ENCODE results near the gene ENPP1. TPM values are rescaled to one million over a fixed set of nuclear protein-coding genes. Genes with fewer than 3 reads are reported as not detected.

Gene ENPP1
- total and polyA plus RNA-seq, 2 donors (not counting 1 experiment from before 2014, with no cell fraction given): 0.13 to 0.42 TPM

- ATAC-seq (ENCODE audit: low read depth) (no peak), DNase-seq (no peak)
- ChIA-PET CTCF (no interaction called here), POLR2A (no interaction called here)
- WGBS (ENCODE audit: insufficient coverage): 91% methylated on average over 6 of the region's 6 CpGs
- H3K9me3 ChIP-seq (ENCODE audit: control extremely low read depth in 1 of 3, control insufficient read depth in 2 of 3, insufficient read depth in 1 of 3, low read length in 2 of 3): no peaks in the 10 kb centered on the region
- no peaks in the 10 kb centered on the region for H3K9me3 Mint-ChIP-seq (ENCODE audit: insufficient read depth)
- H3K4me1 ChIP-seq (ENCODE audit: control insufficient read depth in 2 of 2, insufficient read depth in 2 of 2, low read length in 2 of 2): no peaks in the 10 kb centered on the region
- H3K27me3 Mint-ChIP-seq: peaks cover 12% of the 10 kb centered on the region
- H4K20me1 ChIP-seq (ENCODE audit: control insufficient read depth, insufficient read depth, low read length, poor library complexity, severe bottlenecking): no peaks in the 10 kb centered on the region
- H3K79me2 ChIP-seq (ENCODE audit: control insufficient read depth, insufficient read depth, low read length): no peaks in the 10 kb centered on the region
- intact Hi-C loops (cut with micrococcal nuclease): no loop called here
- H3K27me3 ChIP-seq (replicated peaks in 1 of 4; ENCODE audit: control extremely low read depth in 1 of 4, control insufficient read depth in 3 of 4, insufficient read depth in 4 of 4, low read length in 3 of 4): peaks cover 0 to 6% (median 1%) of the 10 kb centered on the region in 4 experiments
- H3K9ac ChIP-seq (ENCODE audit: low read length): no peak overlapping the region
- no peak overlapping the region for H2AFZ ChIP-seq (ENCODE audit: insufficient read depth, low read depth, low read length, poor library complexity, severe bottlenecking)
- H3K4me3 Mint-ChIP-seq: no peak overlapping the region
- H3K27ac Mint-ChIP-seq: no peak overlapping the region
- no peaks in the 10 kb centered on the region for H3K36me3 ChIP-seq (replicated peaks in 1 of 2; ENCODE audit: control extremely low read depth in 1 of 2, control insufficient read depth in 1 of 2, extremely low read depth in 1 of 2, insufficient read depth in 2 of 2, low read length in 1 of 2)
- no peak overlapping the region for H3K4me3 ChIP-seq (ENCODE audit: control extremely low read depth in 1 of 5, extremely low read depth in 1 of 5, insufficient read depth in 1 of 5, low read depth in 2 of 5, low read length in 4 of 5)
- H3K4me2 ChIP-seq (replicated peaks; ENCODE audit: low read depth, low read length, poor library complexity, severe bottlenecking): no peak overlapping the region
- TF ChIP-seq EZH2 (IDR thresholded peaks at IDR 0.05; ENCODE audit: borderline replicate concordance, insufficient read depth, low read depth, low read length, poor library complexity, severe bottlenecking) (no peak), CTCF (IDR thresholded peaks at IDR 0.05) (no peak)
- H3K4me1 Mint-ChIP-seq: no peaks in the 10 kb centered on the region
- no peak overlapping the region for H3K27ac ChIP-seq (ENCODE audit: low read length in 2 of 2)
Measured at GRCh38 chr6:131792091-131792496, 15.7 kb upstream of the ENPP1 start.

- TF ChIP-seq EZH2 (IDR thresholded peaks at IDR 0.05; ENCODE audit: borderline replicate concordance, insufficient read depth, low read depth, low read length, poor library complexity, severe bottlenecking) (no peak), CTCF (IDR thresholded peaks at IDR 0.05) (no peak)
- Histone ChIP-seq H3K4me3 (ENCODE audit: control extremely low read depth in 1 of 5, extremely low read depth in 1 of 5, insufficient read depth in 1 of 5, low read depth in 2 of 5, low read length in 4 of 5) (no peak overlapping the region), H3K79me2 (ENCODE audit: control insufficient read depth, insufficient read depth, low read length) (no peaks in the 10 kb centered on the region), H3K9me3 (ENCODE audit: control extremely low read depth in 1 of 3, control insufficient read depth in 2 of 3, insufficient read depth in 1 of 3, low read length in 2 of 3) (no peaks in the 10 kb centered on the region), H3K27ac (ENCODE audit: low read length in 2 of 2) (no peak overlapping the region), H4K20me1 (ENCODE audit: control insufficient read depth, insufficient read depth, low read length, poor library complexity, severe bottlenecking) (no peaks in the 10 kb centered on the region), H3K27me3 (replicated peaks in 1 of 4; ENCODE audit: control extremely low read depth in 1 of 4, control insufficient read depth in 3 of 4, insufficient read depth in 4 of 4, low read length in 3 of 4) (peaks cover 0 to 11% (median 6%) of the 10 kb centered on the region in 4 experiments), H3K4me1 (ENCODE audit: control insufficient read depth in 2 of 2, insufficient read depth in 2 of 2, low read length in 2 of 2) (no peaks in the 10 kb centered on the region), H3K36me3 (replicated peaks in 1 of 2; ENCODE audit: control extremely low read depth in 1 of 2, control insufficient read depth in 1 of 2, extremely low read depth in 1 of 2, insufficient read depth in 2 of 2, low read length in 1 of 2) (no peaks in the 10 kb centered on the region), H3K4me2 (replicated peaks; ENCODE audit: low read depth, low read length, poor library complexity, severe bottlenecking) (no peak overlapping the region), H2AFZ (ENCODE audit: insufficient read depth, low read depth, low read length, poor library complexity, severe bottlenecking) (no peak overlapping the region), H3K9ac (ENCODE audit: low read length) (no peak overlapping the region)
- CTCF ChIA-PET: no interaction called here
- WGBS (ENCODE audit: insufficient coverage): no CpG with 5 or more reads among the region's 2 CpGs
- Mint-ChIP-seq H3K27me3 (peaks cover 19% of the 10 kb centered on the region), H3K4me3 (no peak overlapping the region), H3K9me3 (ENCODE audit: insufficient read depth) (peaks cover 3% of the 10 kb centered on the region), H3K4me1 (no peaks in the 10 kb centered on the region), H3K27ac (no peak overlapping the region)
- no peak for ATAC-seq (ENCODE audit: low read depth)
- intact Hi-C loops (cut with micrococcal nuclease): no loop called here
- DNase-seq: no peak
- POLR2A ChIA-PET: no interaction called here
Measured at GRCh38 chr6:131795366-131795765, 12.5 kb upstream of the ENPP1 start.
